Measurements from ENCODE around the gene REPS2.
"Not testable (repeated sequence)": the region's sequence is repeated elsewhere in the genome, so short reads cannot be mapped to it uniquely, and the experiment has no call there.

Gene REPS2

GRCh38 chrX:16966752-16967448, 20.4 kb downstream of the REPS2 start:
- no peak for DNase-seq

DNA sequence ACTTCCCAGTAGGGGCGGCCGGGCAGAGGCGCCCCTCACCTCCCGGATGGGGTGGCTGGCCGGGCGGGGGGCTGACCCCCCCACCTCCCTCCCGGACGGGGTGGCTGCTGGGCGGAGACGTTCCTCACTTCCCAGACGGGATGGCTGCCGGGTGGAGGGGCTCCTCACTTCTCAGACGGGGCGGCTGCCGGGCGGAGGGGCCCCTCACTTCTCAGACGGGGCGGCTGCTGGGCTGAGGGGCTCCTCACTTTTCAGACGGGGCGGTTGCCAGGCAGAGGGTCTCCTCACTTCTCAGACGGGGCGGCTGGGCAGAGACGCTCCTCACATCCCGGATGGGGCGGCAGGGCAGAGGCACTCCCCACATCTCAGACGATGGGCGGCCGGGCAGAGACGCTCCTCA, 22.3 kb downstream of the REPS2 start:
- not testable (repeated sequence) for DNase-seq

DNA sequence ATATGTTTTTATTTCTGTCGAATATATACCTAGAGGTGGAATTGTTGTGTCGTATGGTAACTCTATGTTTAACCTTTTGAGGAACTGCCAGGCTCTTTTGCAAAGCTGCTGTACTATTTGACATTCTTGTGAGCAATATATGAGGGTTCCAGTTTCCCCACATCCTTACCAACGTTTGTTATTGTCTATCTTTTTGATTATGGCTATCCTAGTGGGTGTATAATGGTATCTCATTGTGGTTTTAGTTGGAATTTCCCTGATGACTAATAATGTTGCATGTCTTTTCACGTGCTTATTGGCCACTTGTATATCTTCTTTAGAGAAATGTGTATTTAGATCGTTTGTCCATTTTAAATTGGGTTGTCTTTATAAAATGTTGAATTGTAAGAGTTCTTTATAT, 24.5 kb downstream of the REPS2 start:
- no peak for DNase-seq

GRCh38 chrX:16971694-16972093, 25.2 kb downstream of the REPS2 start:
- DNase-seq = no peak

DNA sequence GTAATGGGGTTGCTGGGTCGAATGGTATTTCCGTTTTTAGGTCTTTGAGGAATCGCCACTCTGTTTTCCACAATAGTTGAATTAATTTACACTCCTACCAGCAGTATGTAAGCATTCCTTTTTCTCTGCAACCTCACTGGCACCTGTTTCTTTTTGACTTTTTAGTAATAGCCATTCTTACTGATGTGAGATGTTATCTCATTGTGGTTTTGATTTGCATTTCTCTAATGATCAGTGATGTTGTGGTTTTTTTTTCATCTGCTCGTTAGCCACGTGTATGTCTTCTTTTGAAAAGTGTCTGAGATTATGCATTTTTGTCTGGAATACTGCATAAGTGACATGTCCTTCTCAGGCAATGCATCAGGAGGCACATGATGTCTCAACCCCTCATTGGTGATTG, 28.8 kb downstream of the REPS2 start:
- no peak for DNase-seq

GRCh38 chrX:16977771-16978170, 31.3 kb downstream of the REPS2 start:
- no peak for DNase-seq

DNA sequence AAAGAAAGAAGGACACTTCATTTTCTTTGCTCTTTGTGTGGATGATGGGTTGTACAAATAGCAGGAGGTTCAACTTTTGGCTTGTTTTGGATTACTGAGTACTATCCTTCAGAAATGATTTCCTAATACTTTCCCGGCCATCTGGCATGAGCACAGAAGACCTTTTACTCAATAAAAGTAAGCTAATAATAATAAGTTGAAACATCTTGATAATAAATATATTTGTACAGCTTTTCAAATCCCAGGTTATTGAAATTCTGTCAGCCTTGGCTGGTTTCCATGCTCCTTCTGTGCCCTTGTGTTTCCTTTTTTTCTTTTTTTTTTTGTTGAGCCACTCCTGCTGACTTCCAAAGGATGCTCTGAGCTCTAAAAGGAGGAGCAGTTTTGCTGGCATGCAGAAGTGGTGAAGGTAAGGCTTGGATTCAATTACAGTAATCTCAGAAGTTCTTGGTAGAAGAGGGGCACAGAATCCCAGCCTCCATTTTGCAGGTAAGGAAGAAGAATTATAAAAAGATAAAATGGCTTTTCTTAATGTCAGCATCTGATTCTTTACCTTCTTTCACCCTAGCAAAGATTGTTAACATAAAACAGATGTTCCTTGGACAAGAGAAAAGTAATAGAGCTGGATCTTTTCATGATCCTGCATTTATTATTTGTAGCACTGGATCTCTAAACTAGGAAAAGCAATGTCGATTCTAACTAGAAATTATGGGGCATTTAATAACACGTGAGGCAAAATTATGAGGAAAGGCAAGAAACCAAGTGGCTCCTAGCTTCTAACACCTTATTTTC, 31.9 kb downstream of the REPS2 start:
- DNase-seq = no peak

DNA sequence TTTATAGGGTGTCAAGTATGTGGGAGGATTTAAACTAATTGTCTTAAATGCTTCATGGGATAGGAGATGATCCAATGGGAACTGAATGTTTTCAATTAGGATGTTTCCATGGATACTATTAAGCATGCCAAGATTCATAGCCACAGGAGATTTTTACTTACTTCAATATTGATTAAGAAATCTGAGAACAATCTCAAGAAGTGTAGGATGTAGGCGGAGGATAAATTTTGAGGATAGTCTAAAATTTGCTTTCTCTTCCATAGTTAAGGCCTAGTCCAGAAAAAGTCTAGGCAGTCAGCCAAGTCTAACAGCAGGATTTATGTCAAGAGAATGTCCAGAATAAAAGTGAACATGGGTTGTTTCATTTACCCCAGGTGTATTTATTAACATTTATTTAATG, 32.8 kb downstream of the REPS2 start:
- no peak for DNase-seq

DNA sequence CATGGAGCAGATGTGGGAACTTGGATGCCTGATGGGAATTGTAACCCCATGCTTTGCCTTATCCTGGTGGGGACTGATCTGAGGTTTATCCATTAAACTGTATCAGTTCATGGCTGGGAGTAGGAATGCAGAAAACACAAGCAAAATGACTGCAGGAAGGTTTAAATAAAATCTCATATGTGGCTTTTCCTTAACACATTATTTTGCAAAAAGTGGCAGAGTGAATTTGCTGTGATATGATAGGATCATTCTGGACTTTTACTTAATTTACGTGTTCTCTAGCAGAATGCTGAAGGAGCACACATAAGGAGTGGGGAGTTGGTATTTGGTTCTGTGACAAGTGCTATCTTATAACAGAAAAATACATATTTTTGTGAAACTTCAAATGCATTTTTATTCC, 34.8 kb downstream of the REPS2 start:
- DNase-seq = no peak

GRCh38 chrX:16981980-16982379, 35.5 kb downstream of the REPS2 start:
- no peak for DNase-seq

DNA sequence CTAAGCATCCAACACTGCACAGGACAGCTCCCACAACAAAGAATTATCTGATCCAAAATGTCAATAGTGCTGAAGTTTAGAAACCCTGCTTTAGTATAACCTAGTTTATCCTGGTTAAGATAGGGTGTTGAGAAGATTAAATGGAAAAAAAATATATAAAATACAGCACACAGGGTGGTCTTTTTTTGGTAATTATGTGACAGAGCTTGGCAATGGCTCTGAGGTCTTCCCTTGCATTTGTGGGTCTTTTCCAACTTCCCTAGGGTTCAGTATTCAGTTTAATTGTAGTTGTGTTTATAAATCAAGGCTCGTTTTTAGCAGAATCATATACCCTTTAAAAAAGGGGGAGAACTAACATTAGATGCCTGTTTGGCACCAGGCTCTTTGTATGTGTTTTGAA, 36.6 kb downstream of the REPS2 start:
- DNase-seq = no peak

GRCh38 chrX:16985286-16985685, 38.8 kb downstream of the REPS2 start:
- DNase-seq = no peak

DNA sequence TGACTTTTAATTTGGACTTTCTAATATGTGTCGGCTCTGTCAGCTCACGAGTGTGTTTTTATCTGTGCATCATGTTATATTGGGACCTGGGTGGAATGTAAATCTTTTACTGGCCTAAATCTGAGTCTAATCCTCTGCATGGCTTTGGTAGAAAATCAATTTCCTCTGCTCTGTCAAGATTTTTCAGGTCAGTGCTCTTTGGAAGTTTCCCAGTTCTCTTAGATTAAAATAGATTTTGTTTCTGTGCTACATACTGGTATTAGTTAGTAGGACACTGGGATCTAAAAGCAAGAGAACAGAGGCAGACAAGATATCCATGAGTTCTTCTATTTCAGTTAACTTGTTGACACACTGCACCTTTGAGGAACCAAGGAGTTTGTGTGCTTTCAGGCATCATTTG, 39.7 kb downstream of the REPS2 start:
- DNase-seq = no peak

DNA sequence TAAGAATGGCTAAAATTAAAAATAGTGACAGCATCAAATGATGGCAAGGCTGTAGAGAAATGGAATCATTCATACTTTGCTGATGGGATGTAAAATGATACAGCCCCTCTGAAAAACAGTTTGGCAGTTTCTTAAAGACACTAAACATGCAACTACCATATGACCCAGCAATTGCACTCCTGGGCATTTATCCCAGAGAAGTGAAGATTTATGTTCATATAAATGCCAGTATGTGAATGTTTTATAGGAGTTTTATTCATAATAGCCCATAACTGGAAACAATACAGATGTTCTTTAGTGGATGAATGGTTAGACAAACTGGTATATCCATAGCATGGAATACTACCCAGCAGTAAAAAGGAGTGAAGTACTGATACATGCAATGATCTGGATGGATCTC, 43.3 kb downstream of the REPS2 start:
- no peak for DNase-seq

DNA sequence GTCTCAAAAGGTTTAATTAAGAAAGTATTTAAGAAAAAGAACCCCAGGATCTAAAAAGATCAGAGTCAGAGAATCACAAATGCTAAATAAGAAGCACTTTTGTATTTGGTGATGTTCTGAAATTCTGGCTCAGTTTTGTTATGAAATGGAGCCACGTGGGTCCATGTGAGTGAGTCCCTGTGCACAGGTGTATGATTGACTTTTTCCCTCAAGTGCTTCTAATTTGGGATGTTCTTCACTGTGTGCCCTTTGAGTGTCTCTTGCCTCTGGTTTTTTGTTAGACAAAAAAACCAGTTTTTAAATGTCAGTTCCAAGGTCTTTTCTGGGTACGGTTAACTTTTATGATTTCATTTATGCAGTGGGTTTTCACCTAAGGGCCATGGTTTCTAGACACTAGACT, 44.4 kb downstream of the REPS2 start:
- DNase-seq = no peak

- no peak for DNase-seq
These were observed 46.0 kb downstream of the REPS2 start for GRCh38 chrX:16992445-16992844.

DNA sequence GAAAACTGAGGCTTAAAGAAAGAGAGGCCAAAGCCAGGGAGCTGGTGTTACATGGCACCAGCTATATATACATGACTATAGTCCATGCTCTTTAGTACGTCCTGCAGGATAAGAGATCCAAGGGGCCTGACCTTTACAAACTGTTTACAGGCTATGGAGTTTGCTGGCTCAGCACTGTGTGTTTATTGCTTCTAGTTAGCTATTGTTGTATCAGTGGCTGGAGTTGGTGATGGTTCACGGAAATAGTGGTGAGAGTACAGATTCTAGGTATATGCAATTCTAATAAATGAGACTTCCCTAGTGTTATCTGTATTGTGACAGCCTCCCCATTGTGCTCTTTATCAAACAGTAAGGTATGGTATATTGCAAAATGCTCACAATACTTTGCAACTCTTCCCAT, 46.5 kb downstream of the REPS2 start:
- no peak for DNase-seq

DNA sequence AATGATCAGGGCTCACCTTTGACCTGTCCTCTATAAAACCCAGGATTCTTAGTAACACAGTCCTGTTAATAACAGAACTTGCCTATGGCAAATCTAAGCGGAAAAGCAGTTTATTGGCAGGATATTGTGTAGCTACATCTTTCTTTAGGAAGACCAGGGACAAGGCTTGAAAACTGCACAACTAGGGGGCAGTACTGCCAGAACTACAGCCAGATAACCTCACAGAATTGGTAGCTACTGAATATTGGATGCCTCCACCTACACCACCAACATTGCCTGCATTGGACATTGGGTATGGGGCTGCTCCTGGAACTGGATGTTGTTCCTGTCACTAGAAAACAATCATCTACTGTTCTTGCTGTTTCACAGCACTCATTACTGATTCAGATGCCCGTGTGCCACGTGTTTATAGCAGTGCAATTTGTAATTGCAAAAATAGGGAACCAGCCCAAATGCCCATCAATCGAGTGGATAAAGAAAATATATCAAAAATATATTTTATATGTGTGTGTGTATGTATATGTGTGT, 47.4 kb downstream of the REPS2 start:
- DNase-seq = no peak

DNA sequence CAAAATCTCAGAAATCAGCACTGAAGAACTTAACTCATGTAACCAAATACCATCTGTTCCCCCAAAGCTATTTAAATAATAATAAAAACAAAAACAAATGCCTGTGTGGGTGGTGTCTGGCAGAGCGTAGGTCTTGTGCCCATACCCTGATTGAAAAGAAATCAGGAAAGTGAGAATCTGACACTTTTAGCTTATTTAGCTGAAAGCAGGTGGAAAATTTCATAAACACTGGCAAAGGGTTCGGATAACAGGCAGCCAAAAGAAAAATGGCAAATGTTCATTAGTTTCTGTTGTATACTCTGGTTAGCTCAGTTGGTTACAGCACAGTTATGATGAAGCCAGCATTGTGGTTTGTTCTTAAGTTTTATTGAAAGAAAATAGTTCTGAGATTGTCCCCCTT, 48.3 kb downstream of the REPS2 start:
- DNase-seq = no peak

DNA sequence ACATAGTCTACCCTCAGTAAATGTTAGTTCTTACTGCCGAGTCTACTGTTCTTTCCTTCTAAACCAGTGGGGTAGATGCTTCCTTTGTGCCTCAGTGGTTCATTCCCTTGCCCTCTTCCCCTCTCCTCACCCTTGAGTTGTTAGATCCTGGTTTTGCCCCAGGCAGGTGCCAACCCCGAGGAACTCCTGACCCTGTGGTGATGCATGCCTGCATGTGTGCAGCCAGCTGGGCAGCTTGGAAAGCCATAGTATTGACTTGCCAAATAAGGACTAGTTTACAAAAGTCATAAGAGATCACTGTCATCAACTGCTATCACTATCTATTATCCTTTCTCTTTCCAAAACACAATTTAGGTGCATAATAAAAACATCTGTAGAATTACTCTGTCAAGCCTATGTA, 50.9 kb downstream of the REPS2 start:
- DNase-seq = no peak

GRCh38 chrX:16999275-16999674, 52.8 kb downstream of the REPS2 start:
- DNase-seq = no peak

DNA sequence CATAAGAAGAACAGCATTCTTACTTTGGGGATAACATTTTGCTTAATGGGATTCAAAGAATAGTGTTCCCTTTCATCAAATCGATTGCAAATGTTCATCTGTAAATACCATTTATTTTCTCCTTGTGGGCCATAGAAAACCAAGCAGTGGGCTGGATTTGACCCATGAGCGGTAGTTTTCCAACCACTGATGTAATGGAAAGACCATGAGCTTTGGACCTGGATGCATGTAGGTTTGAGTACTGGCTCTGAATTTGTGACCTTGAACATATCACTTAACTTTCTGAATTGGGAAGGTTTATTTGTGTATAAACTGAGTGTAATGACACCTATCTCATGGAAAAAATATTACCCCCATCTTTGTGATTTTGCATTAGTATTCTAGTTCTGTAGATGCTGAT, 54.3 kb downstream of the REPS2 start:
- DNase-seq = no peak

- DNase-seq = no peak
These were observed 59.4 kb downstream of the REPS2 start for GRCh38 chrX:17005712-17006368.

All from CD4-positive, alpha-beta T cell treated with Interleukin-4 for 4 hours (primary cell).